Thoracic aorta (tissue), 2 donors: Measurements from ENCODE around the gene APBA2. TPM values are rescaled to one million over a fixed set of nuclear protein-coding genes. Genes with fewer than 3 reads are reported as not detected.

ENCODE experiments used
- ATAC-seq: fragments of 150-250 bp; one replicate; pipeline ENCODE4 v1.8.0; 2017; ENCODE audit warnings: low read depth; ENCODE audit not compliant: insufficient number of reproducible peaks, low FRiP score
- DNase-seq: peaks from one replicate; pipeline ENCODE4 v3.0.0-alpha.2; 2020; ENCODE audit warnings: low spot score
- H3K27ac ChIP-seq, 2 donors: fragments of 200-600 bp; sonication (generic); 1 replicate in 1 of 2; 2 replicates in 1 of 2; pipeline ENCODE4 v1.5.1; 2016; ENCODE audit warnings: mild to moderate bottlenecking in 2 of 2, moderate library complexity in 2 of 2
- H3K27me3 ChIP-seq: fragments of 200-600 bp; sonication (generic); replicated peaks from 2 replicates; pipeline ENCODE4 v1.6.0; 2016; ENCODE audit warnings: mild to moderate bottlenecking; ENCODE audit not compliant: insufficient read depth
- H3K36me3 ChIP-seq: fragments of 200-600 bp; sonication (generic); one replicate; pipeline ENCODE4 v1.5.1; 2016
- H3K4me1 ChIP-seq, 2 donors: fragments of 200-600 bp; sonication (generic); 1 replicate in 1 of 2; 2 replicates in 1 of 2; pipeline versions ENCODE4 v1.5.1 to v1.6.0; 2016; ENCODE audit warnings: low read depth in 2 of 2, mild to moderate bottlenecking in 1 of 2; ENCODE audit not compliant: control insufficient read depth in 1 of 2
- H3K4me3 ChIP-seq: fragments of 200-600 bp; sonication (generic); 2 replicates; pipeline ENCODE4 v1.5.1; 2016; ENCODE audit warnings: mild to moderate bottlenecking
- H3K9me3 ChIP-seq: fragments of 200-600 bp; sonication (generic); 2 replicates; pipeline ENCODE4 v1.5.1; 2016
- total RNA-seq, 2 donors: library from RNA; depleted of rRNA; stranded (reverse); fragments of >200 nt; gene quantifications; one replicate each; pipeline versions ENCODE4 v1.1.0 to v1.2.3, GENCODE V29; 2016
- TF ChIP-seq, protein P1 (sequence below): fragments of 200-600 bp; sonication (generic); IDR thresholded peaks from one replicate; pipeline ENCODE4 v1.5.1; 2019; ENCODE audit warnings: antibody characterized with exemption

APBA2 gene
- total RNA-seq, 2 donors from 2014 or later = 4.9 to 5.6 TPM

DNA sequence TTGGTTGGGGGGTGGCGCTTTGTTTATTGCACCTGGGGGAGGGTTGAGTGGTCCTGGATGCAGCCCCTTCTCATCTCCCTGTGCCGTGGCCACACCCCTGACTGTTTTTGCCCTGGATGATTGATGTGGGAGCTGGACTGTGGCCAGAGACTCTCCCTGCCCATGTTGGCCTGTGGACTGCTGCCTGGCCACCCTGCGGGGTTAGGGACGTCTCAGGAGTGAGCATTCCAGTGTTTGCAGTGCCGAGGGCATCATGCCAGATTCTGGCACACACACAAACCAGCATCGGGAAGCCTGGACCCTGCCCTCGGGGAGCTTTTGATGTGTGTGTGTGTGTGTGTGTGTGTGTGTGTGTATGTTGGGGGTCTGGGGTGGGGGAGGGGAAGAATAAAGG, 15.8 kb downstream of the APBA2 start:
- no peaks in the 10 kb centered on the region for H3K9me3 ChIP-seq
- ATAC-seq (no peak), DNase-seq (no peak)
- TF ChIP-seq, protein P1, sequence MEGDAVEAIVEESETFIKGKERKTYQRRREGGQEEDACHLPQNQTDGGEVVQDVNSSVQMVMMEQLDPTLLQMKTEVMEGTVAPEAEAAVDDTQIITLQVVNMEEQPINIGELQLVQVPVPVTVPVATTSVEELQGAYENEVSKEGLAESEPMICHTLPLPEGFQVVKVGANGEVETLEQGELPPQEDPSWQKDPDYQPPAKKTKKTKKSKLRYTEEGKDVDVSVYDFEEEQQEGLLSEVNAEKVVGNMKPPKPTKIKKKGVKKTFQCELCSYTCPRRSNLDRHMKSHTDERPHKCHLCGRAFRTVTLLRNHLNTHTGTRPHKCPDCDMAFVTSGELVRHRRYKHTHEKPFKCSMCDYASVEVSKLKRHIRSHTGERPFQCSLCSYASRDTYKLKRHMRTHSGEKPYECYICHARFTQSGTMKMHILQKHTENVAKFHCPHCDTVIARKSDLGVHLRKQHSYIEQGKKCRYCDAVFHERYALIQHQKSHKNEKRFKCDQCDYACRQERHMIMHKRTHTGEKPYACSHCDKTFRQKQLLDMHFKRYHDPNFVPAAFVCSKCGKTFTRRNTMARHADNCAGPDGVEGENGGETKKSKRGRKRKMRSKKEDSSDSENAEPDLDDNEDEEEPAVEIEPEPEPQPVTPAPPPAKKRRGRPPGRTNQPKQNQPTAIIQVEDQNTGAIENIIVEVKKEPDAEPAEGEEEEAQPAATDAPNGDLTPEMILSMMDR = no peak
- no peaks in the 10 kb centered on the region for H3K27me3 ChIP-seq
- H3K27ac ChIP-seq = no peak overlapping the region
- H3K36me3 ChIP-seq = no peaks in the 10 kb centered on the region
- H3K4me3 ChIP-seq = no peak overlapping the region
- no peaks in the 10 kb centered on the region for H3K4me1 ChIP-seq

DNA sequence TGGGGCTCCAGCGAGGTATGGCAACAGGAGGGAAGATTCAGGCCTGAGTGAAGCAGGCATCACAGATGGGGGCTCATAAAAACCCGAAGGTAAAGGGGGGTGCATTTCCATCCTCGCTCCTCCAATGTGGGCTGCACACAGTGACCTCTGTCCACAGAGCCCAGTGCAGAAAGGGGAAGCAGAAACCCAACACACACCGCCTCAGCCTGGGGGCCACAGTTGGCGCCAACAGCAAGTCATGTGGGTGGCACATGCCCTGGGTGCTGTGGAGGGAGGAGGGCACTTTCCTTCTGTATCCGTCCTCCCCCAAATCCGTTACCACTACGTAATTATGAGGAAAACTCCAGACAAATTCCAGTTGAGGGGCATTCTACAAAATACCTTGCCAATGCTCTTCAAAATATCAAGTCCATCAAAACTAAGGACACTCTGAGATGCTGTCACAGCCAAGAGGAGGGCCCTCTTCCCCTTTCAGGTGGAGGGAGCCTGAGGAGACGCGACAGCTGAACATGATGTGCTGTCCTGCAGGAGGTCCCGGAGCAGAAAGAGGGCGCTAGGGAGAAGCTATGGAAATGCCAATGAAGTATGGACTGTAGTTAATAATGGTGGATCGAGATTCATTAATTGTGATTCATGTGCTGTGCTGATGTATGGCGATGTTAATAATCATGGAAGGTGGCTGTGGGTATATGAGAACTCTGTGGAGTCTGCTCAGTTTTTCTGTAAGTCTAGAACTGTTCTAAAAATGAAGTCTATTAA, 16.4 kb downstream of the APBA2 start:
- no peaks in the 10 kb centered on the region for H3K36me3 ChIP-seq
- ATAC-seq (no peak), DNase-seq (no peak)
- H3K4me1 ChIP-seq = no peaks in the 10 kb centered on the region
- H3K4me3 ChIP-seq = no peak overlapping the region
- no peak overlapping the region for H3K27ac ChIP-seq
- TF ChIP-seq, protein P1 = no peak
- H3K9me3 ChIP-seq = no peaks in the 10 kb centered on the region
- H3K27me3 ChIP-seq = no peaks in the 10 kb centered on the region

DNA sequence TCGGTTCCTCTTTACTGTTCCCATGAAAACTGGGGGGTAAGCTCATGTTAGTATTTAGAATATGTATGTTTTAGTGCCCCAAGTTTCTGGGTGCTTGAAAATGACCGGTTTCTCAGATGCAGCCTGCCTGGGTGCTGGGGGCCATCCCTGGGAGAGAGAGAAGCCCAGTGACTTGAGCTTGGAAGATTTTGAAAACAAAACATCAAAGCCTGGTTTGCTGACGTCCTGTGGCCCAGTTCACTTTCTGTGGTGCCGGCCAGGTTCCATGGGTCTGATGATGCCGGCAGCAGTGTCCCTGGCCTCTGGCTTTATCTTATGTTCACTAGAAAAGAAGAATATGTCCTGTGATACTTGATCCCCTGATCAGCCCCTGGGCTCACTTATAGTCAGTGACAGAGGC, 17.1 kb downstream of the APBA2 start:
- ATAC-seq (no peak), DNase-seq (no peak)
- H3K27ac ChIP-seq = no peak overlapping the region
- TF ChIP-seq, protein P1 = no peak
- H3K4me1 ChIP-seq = no peaks in the 10 kb centered on the region
- H3K9me3 ChIP-seq = no peaks in the 10 kb centered on the region
- H3K36me3 ChIP-seq = no peaks in the 10 kb centered on the region
- H3K4me3 ChIP-seq = no peak overlapping the region
- H3K27me3 ChIP-seq = no peaks in the 10 kb centered on the region

DNA sequence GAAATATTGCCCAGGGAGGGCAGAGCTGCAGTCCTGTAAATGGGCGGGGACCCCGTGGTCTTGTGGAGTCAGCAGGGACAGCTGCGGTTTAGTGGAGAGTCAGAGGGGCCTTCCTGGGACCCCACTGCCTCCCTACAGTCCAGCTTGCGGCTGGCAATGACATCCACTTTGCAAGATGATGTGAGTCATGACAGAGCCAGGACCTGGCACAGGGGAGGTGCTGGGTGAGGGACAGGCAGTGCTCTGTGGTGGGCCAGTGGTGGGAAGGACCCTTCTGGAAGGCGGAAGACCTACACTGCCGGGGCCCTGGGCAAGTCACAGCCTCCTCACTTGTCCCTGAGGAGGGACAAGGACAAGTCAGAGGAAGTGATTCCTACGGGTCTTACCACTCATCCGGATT, 17.8 kb downstream of the APBA2 start:
- Histone ChIP-seq H3K4me3 (no peak overlapping the region), H3K4me1 (no peaks in the 10 kb centered on the region), H3K36me3 (no peaks in the 10 kb centered on the region), H3K27ac (no peak overlapping the region), H3K27me3 (no peaks in the 10 kb centered on the region), H3K9me3 (no peaks in the 10 kb centered on the region)
- no peak for ATAC-seq
- TF ChIP-seq, protein P1 = no peak
- DNase-seq = no peak

DNA sequence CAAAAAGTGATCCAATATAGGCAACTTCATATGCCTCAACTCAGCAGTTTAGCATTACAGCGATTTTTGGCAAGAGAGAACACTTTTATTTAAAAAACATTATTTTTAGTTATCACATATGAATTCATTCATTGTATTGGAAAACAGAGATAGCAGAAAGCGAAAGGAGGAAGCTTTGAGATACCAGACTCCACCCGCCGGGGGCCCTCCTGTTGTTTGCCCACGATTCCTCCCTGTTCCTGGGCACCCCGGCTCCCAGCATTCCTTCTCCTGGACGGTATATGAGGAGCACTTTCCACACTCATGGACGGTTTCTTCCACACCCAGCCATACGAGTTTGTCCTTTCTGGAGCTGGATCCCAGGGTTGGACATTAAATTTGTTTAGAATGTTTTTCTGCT, 18.2 kb downstream of the APBA2 start:
- Histone ChIP-seq H3K27ac (no peak overlapping the region), H3K4me3 (no peak overlapping the region)
- no peak for DNase-seq

More for the DNA sequence above, 18.2 kb downstream of the APBA2 start:
- H3K9me3 ChIP-seq = no peaks in the 10 kb centered on the region
- H3K36me3 ChIP-seq = no peaks in the 10 kb centered on the region
- H3K4me1 ChIP-seq = no peaks in the 10 kb centered on the region
- TF ChIP-seq, protein P1 = no peak
- H3K27me3 ChIP-seq = no peaks in the 10 kb centered on the region
- no peak for ATAC-seq
